Mammary epithelial cell (primary cell): ENCODE measurements around the gene TAOK1.

Experiments
- EZH2 ChIP-seq: IDR thresholded peaks from 2 replicates; pipeline ENCODE4 v1.6.1; 2012; ENCODE audit warnings: low read length, inconsistent platforms, borderline replicate concordance
- TF ChIP-seq, protein P1 (sequence below), 2 donors: IDR thresholded peaks in 1 of 2; conservative IDR thresholded peaks in 1 of 2; 2 replicates each; pipeline ENCODE4 v1.5.1; 2011 to 2012; ENCODE audit warnings: inconsistent platforms in 2 of 2, low read length in 2 of 2, mild to moderate bottlenecking in 2 of 2, control low read depth in 1 of 2, low read depth in 1 of 2; ENCODE audit not compliant: insufficient read depth in 1 of 2; ENCODE audit errors: extremely low read depth in 1 of 2

DNA sequence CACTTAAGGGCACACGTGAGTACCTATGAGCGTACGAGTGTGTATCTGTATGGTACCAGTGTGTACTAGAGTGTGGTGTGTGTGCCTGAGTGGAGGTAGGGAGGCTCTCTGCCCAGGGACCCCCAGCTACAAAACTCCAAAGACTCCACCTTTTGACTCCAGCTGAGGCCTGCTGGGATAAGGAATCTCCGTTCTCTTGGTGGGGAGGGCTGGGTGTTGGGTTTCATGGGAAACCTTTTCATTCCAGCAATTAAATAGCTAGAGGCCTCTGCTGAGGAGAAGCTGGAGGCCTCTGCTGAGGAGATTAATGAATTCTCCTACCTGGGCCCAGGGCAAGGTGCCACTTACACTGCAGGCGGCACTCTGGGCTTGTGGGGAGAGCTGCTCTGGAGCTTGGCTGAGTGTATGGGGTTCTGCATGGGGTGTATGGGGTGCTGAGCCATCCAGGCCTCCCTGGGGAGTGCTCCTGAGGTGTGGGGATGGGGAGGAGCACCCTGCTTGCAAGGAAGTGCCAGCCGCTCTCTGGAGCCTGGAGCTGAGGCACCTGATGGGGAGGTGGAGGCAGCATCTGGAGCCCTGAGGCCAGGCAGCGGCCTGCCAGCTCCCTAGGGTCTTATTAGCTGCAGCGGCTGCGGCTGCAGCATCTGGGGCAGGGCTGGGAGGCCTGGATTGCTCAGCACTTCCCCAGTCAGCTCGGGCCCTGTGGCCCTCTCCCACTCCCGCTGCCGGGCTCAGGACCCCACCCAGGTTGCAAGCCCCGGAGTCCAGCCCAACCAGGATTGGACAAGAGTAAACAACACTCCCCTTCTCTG lies 207.4 kb downstream of the TAOK1 start:
- TF ChIP-seq, protein P1, sequence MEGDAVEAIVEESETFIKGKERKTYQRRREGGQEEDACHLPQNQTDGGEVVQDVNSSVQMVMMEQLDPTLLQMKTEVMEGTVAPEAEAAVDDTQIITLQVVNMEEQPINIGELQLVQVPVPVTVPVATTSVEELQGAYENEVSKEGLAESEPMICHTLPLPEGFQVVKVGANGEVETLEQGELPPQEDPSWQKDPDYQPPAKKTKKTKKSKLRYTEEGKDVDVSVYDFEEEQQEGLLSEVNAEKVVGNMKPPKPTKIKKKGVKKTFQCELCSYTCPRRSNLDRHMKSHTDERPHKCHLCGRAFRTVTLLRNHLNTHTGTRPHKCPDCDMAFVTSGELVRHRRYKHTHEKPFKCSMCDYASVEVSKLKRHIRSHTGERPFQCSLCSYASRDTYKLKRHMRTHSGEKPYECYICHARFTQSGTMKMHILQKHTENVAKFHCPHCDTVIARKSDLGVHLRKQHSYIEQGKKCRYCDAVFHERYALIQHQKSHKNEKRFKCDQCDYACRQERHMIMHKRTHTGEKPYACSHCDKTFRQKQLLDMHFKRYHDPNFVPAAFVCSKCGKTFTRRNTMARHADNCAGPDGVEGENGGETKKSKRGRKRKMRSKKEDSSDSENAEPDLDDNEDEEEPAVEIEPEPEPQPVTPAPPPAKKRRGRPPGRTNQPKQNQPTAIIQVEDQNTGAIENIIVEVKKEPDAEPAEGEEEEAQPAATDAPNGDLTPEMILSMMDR (conservative IDR thresholded peaks at IDR 0.05 in 1 of 2, IDR thresholded peaks at IDR 0.05 in 1 of 2; ENCODE audit: extremely low read depth in 1 of 2, insufficient read depth in 1 of 2, low read depth in 1 of 2, low read length in 2 of 2): no peak
- TF ChIP-seq EZH2: no peak
